ENCODE measurements around the gene SLC12A8. TPM values are rescaled to one million over a fixed set of nuclear protein-coding genes. Genes with fewer than 3 reads are reported as not detected.

The SLC12A8 gene
- total RNA-seq, 1 donor from 2014 or later, result not detected

- Histone ChIP-seq H3K9me3 (replicated peaks) (no peaks in the 10 kb centered on the region), H3K27ac (replicated peaks) (no peak overlapping the region), H3K4me1 (peaks cover 14% of the 10 kb centered on the region), H3K4me3 (no peak overlapping the region), H3K27me3 (ENCODE audit: low read depth) (no peaks in the 10 kb centered on the region), H3K36me3 (no peaks in the 10 kb centered on the region)
- intact Hi-C loops (cut with micrococcal nuclease), result no loop called here
- TF ChIP-seq CTCF (IDR thresholded peaks at IDR 0.05; ENCODE audit: borderline replicate concordance), result no peak
- no peak for DNase-seq
Observed at GRCh38 chr3:125132815-125133214, 79.7 kb downstream of the SLC12A8 start.

- no peak for DNase-seq
- Histone ChIP-seq H3K9me3 (replicated peaks) (no peaks in the 10 kb centered on the region), H3K27me3 (ENCODE audit: low read depth) (no peaks in the 10 kb centered on the region), H3K4me1 (peaks cover 14% of the 10 kb centered on the region), H3K27ac (replicated peaks) (peak overlapping the region; percentile 16), H3K4me3 (no peak overlapping the region), H3K36me3 (no peaks in the 10 kb centered on the region)
- intact Hi-C loops (cut with micrococcal nuclease), result no loop called here
- TF ChIP-seq CTCF (IDR thresholded peaks at IDR 0.05; ENCODE audit: borderline replicate concordance), result no peak
Observed at GRCh38 chr3:125129512-125129997, 83.0 kb downstream of the SLC12A8 start.

- DNase-seq, result no peak
- Histone ChIP-seq H3K4me1 (peaks cover 14% of the 10 kb centered on the region), H3K9me3 (replicated peaks) (no peaks in the 10 kb centered on the region), H3K27me3 (ENCODE audit: low read depth) (no peaks in the 10 kb centered on the region), H3K27ac (replicated peaks) (peak overlapping the region; percentile 16), H3K36me3 (no peaks in the 10 kb centered on the region), H3K4me3 (no peak overlapping the region)
- TF ChIP-seq CTCF (IDR thresholded peaks at IDR 0.05; ENCODE audit: borderline replicate concordance), result no peak
- intact Hi-C loops (cut with micrococcal nuclease), result no loop called here
Observed at GRCh38 chr3:125128861-125129501, 83.6 kb downstream of the SLC12A8 start.

GRCh38 chr3:125126323-125126722, 86.2 kb downstream of the SLC12A8 start:
- H3K9me3 ChIP-seq (replicated peaks), result no peaks in the 10 kb centered on the region
- no peak overlapping the region for H3K27ac ChIP-seq (replicated peaks)
- intact Hi-C loops (cut with micrococcal nuclease), result no loop called here

GRCh38 chr3:125125821-125126245, 86.7 kb downstream of the SLC12A8 start:
- intact Hi-C loops (cut with micrococcal nuclease), result no loop called here
- Histone ChIP-seq H3K36me3 (no peaks in the 10 kb centered on the region), H3K4me3 (no peak overlapping the region), H3K4me1 (peaks cover 20% of the 10 kb centered on the region), H3K9me3 (replicated peaks) (no peaks in the 10 kb centered on the region), H3K27ac (replicated peaks) (no peak overlapping the region), H3K27me3 (ENCODE audit: low read depth) (no peaks in the 10 kb centered on the region)
- no peak for TF ChIP-seq CTCF (IDR thresholded peaks at IDR 0.05; ENCODE audit: borderline replicate concordance)
- DNase-seq, result no peak

More at GRCh38 chr3:125126323-125126722, 86.2 kb downstream of the SLC12A8 start:
- no peak for TF ChIP-seq CTCF (IDR thresholded peaks at IDR 0.05; ENCODE audit: borderline replicate concordance)
- H3K4me1 ChIP-seq, result peaks cover 15% of the 10 kb centered on the region
- no peaks in the 10 kb centered on the region for H3K36me3 ChIP-seq
- no peak overlapping the region for H3K4me3 ChIP-seq
- H3K27me3 ChIP-seq (ENCODE audit: low read depth), result no peaks in the 10 kb centered on the region
- DNase-seq, result no peak
